PC-9 (cell line): Measurements from ENCODE around the gene ARSJ. TPM values are rescaled to one million over a fixed set of nuclear protein-coding genes. Genes with fewer than 3 reads are reported as not detected.

Source experiments
- BruUV-seq: library from RNA; stranded (reverse); fragments of 400-500 nt; replicated peaks from 2 replicates; lab custom pipeline; 2021; lab: Mats Ljungman, UMichigan
- CTCF ChIA-PET: fragments of 300-600 bp; sonication (Branson Sonifier 250); formaldehyde crosslinking; loops from one replicate; lab custom pipeline; 2022; ENCODE audit warnings: antibody characterized with exemption; lab: Charles Lee
- POLR2A ChIA-PET: fragments of 300-600 bp; sonication (Branson Sonifier 250); formaldehyde crosslinking; loops from one replicate; lab custom pipeline; 2022; ENCODE audit warnings: antibody characterized with exemption; ENCODE audit not compliant: unreplicated experiment; lab: Charles Lee
- DNase-seq, 2 experiments: peaks; one replicate each; pipeline versions ENCODE4 v3.0.0 to v3.0.0-alpha.2; 2015 to 2022; ENCODE audit warnings: mixed read lengths in 1 of 2
- H2AFZ ChIP-seq: fragments of 200-600 bp; sonication (generic); 2 replicates; pipeline ENCODE4 v1.8.1; 2017; ENCODE audit warnings: antibody characterized with exemption
- H3F3A ChIP-seq: fragments of 200-600 bp; sonication (generic); 2 replicates; pipeline ENCODE4 v1.8.1; 2017; ENCODE audit warnings: antibody characterized with exemption, mild to moderate bottlenecking, low read depth; ENCODE audit not compliant: insufficient read depth
- H3K27ac ChIP-seq: fragments of 200-600 bp; sonication (generic); 2 replicates; pipeline ENCODE4 v1.6.1; 2016; ENCODE audit warnings: mixed run types
- H3K27me3 ChIP-seq: fragments of 200-600 bp; sonication (generic); 2 replicates; pipeline ENCODE4 v1.6.1; 2016; ENCODE audit warnings: low read depth, mixed run types; ENCODE audit not compliant: insufficient read depth
- H3K36me3 ChIP-seq: fragments of 200-600 bp; sonication (generic); 2 replicates; pipeline ENCODE4 v1.6.1; 2016; ENCODE audit warnings: low read depth, mixed run types
- H3K4me1 ChIP-seq: fragments of 200-600 bp; sonication (generic); replicated peaks from 2 replicates; pipeline ENCODE4 v1.6.1; 2016; ENCODE audit warnings: mixed run types; ENCODE audit not compliant: insufficient read depth
- H3K4me2 ChIP-seq: fragments of 200-600 bp; sonication (generic); 2 replicates; pipeline ENCODE4 v1.6.1; 2017; ENCODE audit warnings: mixed run types
- H3K4me3 ChIP-seq: fragments of 200-600 bp; sonication (generic); 2 replicates; pipeline ENCODE4 v1.6.1; 2016; ENCODE audit warnings: mixed run types
- H3K79me2 ChIP-seq: fragments of 200-600 bp; sonication (generic); 2 replicates; pipeline ENCODE4 v1.6.1; 2017; ENCODE audit warnings: low read depth, mixed run types
- H3K9me2 ChIP-seq: fragments of 200-600 bp; sonication (generic); 2 replicates; pipeline ENCODE4 v1.8.1; 2017; ENCODE audit warnings: mild to moderate bottlenecking; ENCODE audit not compliant: insufficient read depth
- H3K9me3 ChIP-seq: fragments of 200-600 bp; sonication (generic); 2 replicates; pipeline ENCODE4 v1.8.1; 2016; ENCODE audit warnings: low read depth; ENCODE audit not compliant: insufficient read depth
- H4K20me1 ChIP-seq: fragments of 200-600 bp; sonication (generic); 2 replicates; pipeline ENCODE4 v1.8.1; 2017; ENCODE audit not compliant: insufficient read depth
- EZH2 ChIP-seq: fragments of 200-600 bp; sonication (generic); IDR thresholded peaks from 2 replicates; pipeline ENCODE4 v1.8.0; 2017; ENCODE audit warnings: antibody characterized with exemption, low read depth
- intact Hi-C: fragments of 100-400 bp; cut with micrococcal nuclease; formaldehyde crosslinking; loops from one replicate; pipeline ENCODE4 v1.10.0; 2022; ENCODE audit not compliant: unreplicated experiment
- total RNA-seq: library from RNA; stranded (reverse); gene quantifications from 2 replicates; pipeline ENCODE4 v1.2.3, GENCODE V29; 2021
- TF ChIP-seq, protein P1 (sequence below): fragments of 200-600 bp; sonication (generic); conservative IDR thresholded peaks from 2 replicates; pipeline ENCODE4 v1.6.1; 2017; ENCODE audit warnings: mixed run types, antibody characterized with exemption, mild to moderate bottlenecking, moderate library complexity

The ARSJ gene
- total RNA-seq, 1 experiment from 2014 or later, result 0.55 TPM

DNA sequence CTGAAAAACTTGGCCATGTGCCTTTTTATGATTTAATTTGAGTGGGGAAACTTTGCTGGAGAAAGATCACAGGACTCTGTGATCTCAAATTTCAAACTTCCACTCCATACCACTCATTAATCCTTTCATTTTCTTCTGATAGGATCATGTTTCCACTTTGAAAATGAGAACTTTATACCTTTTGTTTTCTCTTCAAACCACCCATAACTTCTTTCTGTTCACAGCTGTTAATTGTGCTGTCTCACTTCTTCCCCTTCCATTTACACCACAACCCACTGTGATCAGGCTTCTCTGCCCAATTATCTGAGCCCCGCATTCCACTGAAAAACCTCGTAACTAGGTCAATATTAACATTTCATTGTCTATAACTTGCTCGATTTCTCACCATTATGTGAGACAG lies 47.0 kb upstream of the ARSJ start:
- H3K4me1 ChIP-seq, result no peaks in the 10 kb centered on the region
- no peak overlapping the region for H3K4me3 ChIP-seq
- CTCF ChIA-PET, result no interaction called here
- POLR2A ChIA-PET, result no interaction called here
- H3K36me3 ChIP-seq, result no peaks in the 10 kb centered on the region
- no peaks in the 10 kb centered on the region for H3K9me3 ChIP-seq
- H3K27ac ChIP-seq, result no peak overlapping the region
- intact Hi-C loops, result no loop called here
- no peak for TF ChIP-seq EZH2
- TF ChIP-seq, protein P1, sequence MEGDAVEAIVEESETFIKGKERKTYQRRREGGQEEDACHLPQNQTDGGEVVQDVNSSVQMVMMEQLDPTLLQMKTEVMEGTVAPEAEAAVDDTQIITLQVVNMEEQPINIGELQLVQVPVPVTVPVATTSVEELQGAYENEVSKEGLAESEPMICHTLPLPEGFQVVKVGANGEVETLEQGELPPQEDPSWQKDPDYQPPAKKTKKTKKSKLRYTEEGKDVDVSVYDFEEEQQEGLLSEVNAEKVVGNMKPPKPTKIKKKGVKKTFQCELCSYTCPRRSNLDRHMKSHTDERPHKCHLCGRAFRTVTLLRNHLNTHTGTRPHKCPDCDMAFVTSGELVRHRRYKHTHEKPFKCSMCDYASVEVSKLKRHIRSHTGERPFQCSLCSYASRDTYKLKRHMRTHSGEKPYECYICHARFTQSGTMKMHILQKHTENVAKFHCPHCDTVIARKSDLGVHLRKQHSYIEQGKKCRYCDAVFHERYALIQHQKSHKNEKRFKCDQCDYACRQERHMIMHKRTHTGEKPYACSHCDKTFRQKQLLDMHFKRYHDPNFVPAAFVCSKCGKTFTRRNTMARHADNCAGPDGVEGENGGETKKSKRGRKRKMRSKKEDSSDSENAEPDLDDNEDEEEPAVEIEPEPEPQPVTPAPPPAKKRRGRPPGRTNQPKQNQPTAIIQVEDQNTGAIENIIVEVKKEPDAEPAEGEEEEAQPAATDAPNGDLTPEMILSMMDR, result no peak
- no peaks in the 10 kb centered on the region for H4K20me1 ChIP-seq
- no peak overlapping the region for H3K4me2 ChIP-seq
- BruUV-seq, result no TSS peak
- DNase-seq, result no peak
- H3K27me3 ChIP-seq, result no peaks in the 10 kb centered on the region
- no peak overlapping the region for H2AFZ ChIP-seq
- H3K9me2 ChIP-seq, result no peaks in the 10 kb centered on the region
- H3K79me2 ChIP-seq, result no peaks in the 10 kb centered on the region
- no peaks in the 10 kb centered on the region for H3F3A ChIP-seq

DNA sequence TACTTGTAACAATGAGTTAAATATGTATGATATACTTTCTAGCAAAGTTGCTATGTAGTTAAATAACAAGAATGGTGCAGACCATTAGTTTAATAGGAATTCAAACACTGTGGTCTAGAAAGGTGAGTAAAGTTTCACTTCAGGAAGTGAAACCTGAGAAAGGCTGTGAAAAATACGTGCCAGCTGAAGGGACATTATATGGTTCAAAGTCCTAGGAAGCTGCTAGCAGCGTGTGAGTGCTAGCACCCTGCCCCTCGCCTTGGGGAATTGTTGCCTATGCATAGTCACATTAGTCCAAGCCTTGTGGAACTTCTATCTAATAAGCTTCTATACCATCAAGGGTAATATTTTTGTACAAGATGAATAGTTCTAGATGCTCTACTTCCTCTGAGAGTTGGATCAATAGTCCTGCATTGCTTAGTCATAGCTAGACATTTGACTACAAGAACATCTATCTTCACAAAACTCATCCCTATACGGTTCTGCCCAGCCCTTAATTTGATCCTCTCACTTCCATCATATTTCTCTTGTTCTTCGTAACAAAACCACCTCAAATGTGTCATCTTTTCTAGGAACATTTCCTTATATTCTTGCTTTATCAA lies 45.8 kb upstream of the ARSJ start:
- TF ChIP-seq EZH2, result no peak
- TF ChIP-seq, protein P1, result no peak
- BruUV-seq, result no TSS peak
- Histone ChIP-seq H3K4me1 (no peaks in the 10 kb centered on the region), H4K20me1 (no peaks in the 10 kb centered on the region), H3K9me3 (no peaks in the 10 kb centered on the region), H3K79me2 (no peaks in the 10 kb centered on the region), H3K4me3 (no peak overlapping the region), H3K4me2 (no peak overlapping the region), H3K36me3 (no peaks in the 10 kb centered on the region), H3K9me2 (no peaks in the 10 kb centered on the region), H3F3A (no peaks in the 10 kb centered on the region), H3K27ac (no peak overlapping the region), H2AFZ (no peak overlapping the region), H3K27me3 (no peaks in the 10 kb centered on the region)
- POLR2A ChIA-PET, result no interaction called here
- CTCF ChIA-PET, result no interaction called here
- no peak for DNase-seq
- intact Hi-C loops, result no loop called here

DNA sequence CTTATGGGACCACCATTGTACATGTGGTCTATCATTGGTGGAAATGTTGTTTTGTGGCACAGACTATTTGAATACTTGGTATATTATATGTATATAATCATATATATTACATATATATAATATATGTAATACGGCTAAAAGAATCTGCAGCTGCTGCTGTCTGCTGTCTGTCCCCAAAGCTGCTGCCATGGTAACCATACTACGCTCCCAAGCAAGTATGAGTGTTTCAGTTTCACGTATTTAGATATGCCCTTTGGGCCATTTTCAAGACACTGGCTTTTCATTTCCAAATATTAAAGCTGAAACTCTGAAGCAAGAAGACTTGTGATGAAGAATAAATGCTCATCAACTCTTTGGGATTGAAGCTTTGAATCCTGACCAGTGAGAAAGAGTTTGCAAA lies 42.0 kb upstream of the ARSJ start:
- intact Hi-C loops, result no loop called here
- no peak overlapping the region for H2AFZ ChIP-seq
- ChIA-PET CTCF (no interaction called here), POLR2A (no interaction called here)
- no peaks in the 10 kb centered on the region for H4K20me1 ChIP-seq
- no peaks in the 10 kb centered on the region for H3K36me3 ChIP-seq
- no peaks in the 10 kb centered on the region for H3K9me2 ChIP-seq
- H3K27ac ChIP-seq, result no peak overlapping the region
- BruUV-seq, result no TSS peak
- no peak for DNase-seq
- H3K4me3 ChIP-seq, result no peak overlapping the region
- no peaks in the 10 kb centered on the region for H3K4me1 ChIP-seq
- H3K79me2 ChIP-seq, result no peaks in the 10 kb centered on the region
- no peaks in the 10 kb centered on the region for H3F3A ChIP-seq
- H3K27me3 ChIP-seq, result no peaks in the 10 kb centered on the region
- H3K4me2 ChIP-seq, result no peak overlapping the region
- TF ChIP-seq EZH2, result no peak
- TF ChIP-seq, protein P1, result no peak
- H3K9me3 ChIP-seq, result no peaks in the 10 kb centered on the region
